AG10803 (cell line): ENCODE data around the gene DNAAF2.

Experiments used
- DNase-seq: peaks from one replicate; pipeline ENCODE4 v3.0.0; 2010; ENCODE audit warnings: low read depth
- H3K4me3 ChIP-seq: 2 replicates; pipeline ENCODE4 v1.5.1; 2011; ENCODE audit warnings: mild to moderate bottlenecking, low read length, control low read depth
- TF ChIP-seq, protein P1 (sequence below): conservative IDR thresholded peaks from 2 replicates; pipeline ENCODE4 v1.5.1; 2011; ENCODE audit warnings: mild to moderate bottlenecking, low read length, control low read depth, inconsistent platforms

DNAAF2 gene

DNA sequence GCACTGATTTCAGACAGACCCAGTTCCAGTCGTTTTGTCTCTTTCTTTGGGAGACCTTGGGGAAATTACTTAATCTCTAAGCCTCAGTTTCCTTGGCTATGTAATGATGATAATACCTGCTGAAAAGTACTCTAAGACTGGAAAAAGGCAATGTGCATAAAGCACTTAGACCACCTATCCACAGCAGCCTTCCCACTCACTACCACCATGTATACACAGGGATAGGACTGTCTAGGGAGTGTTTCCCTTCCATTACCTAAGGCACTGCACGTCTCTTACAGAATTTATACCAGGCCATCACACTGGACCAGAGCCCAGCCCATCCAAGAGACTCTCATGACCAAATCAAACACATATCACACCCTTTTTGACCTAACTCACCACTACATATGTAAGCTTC is 55.2 kb downstream of the DNAAF2 start:
- no peak for DNase-seq
- TF ChIP-seq, protein P1, sequence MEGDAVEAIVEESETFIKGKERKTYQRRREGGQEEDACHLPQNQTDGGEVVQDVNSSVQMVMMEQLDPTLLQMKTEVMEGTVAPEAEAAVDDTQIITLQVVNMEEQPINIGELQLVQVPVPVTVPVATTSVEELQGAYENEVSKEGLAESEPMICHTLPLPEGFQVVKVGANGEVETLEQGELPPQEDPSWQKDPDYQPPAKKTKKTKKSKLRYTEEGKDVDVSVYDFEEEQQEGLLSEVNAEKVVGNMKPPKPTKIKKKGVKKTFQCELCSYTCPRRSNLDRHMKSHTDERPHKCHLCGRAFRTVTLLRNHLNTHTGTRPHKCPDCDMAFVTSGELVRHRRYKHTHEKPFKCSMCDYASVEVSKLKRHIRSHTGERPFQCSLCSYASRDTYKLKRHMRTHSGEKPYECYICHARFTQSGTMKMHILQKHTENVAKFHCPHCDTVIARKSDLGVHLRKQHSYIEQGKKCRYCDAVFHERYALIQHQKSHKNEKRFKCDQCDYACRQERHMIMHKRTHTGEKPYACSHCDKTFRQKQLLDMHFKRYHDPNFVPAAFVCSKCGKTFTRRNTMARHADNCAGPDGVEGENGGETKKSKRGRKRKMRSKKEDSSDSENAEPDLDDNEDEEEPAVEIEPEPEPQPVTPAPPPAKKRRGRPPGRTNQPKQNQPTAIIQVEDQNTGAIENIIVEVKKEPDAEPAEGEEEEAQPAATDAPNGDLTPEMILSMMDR, result no peak
- H3K4me3 ChIP-seq, result no peak overlapping the region

DNA sequence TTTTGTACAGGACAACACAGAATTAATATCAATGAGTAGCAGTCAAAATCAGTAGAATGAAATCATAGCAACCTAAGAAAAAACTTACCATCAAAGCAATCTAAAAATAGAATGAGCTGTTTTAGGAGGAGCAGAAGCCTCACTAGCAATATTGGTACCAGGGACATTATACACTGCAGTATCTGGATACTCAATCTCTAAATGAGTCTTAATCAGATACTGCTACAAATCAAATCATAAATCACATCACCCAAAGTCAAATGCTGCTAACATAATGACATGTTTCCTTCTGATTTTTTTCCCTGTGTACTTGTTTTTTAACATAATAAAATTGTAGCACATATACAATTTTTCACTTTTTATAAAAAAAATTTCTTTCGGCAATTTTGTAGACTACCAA is 56.9 kb downstream of the DNAAF2 start:
- DNase-seq, result no peak
- TF ChIP-seq, protein P1, result no peak

More for the DNA sequence above, 56.9 kb downstream of the DNAAF2 start:
- H3K4me3 ChIP-seq, result no peak overlapping the region
